GM20000 (cell line): ENCODE measurements around the gene AOPEP.

Source experiments
- DNase-seq: peaks from one replicate; pipeline ENCODE4 v3.0.0; 2012; ENCODE audit warnings: low spot score
- TF ChIP-seq, protein P1 (sequence below): IDR thresholded peaks from 2 replicates; pipeline ENCODE4 v1.5.1; 2012; ENCODE audit warnings: mild to moderate bottlenecking, control low read depth; ENCODE audit errors: extremely low read depth, missing control alignments

The AOPEP gene, protein sequence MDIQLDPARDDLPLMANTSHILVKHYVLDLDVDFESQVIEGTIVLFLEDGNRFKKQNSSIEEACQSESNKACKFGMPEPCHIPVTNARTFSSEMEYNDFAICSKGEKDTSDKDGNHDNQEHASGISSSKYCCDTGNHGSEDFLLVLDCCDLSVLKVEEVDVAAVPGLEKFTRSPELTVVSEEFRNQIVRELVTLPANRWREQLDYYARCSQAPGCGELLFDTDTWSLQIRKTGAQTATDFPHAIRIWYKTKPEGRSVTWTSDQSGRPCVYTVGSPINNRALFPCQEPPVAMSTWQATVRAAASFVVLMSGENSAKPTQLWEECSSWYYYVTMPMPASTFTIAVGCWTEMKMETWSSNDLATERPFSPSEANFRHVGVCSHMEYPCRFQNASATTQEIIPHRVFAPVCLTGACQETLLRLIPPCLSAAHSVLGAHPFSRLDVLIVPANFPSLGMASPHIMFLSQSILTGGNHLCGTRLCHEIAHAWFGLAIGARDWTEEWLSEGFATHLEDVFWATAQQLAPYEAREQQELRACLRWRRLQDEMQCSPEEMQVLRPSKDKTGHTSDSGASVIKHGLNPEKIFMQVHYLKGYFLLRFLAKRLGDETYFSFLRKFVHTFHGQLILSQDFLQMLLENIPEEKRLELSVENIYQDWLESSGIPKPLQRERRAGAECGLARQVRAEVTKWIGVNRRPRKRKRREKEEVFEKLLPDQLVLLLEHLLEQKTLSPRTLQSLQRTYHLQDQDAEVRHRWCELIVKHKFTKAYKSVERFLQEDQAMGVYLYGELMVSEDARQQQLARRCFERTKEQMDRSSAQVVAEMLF

DNA sequence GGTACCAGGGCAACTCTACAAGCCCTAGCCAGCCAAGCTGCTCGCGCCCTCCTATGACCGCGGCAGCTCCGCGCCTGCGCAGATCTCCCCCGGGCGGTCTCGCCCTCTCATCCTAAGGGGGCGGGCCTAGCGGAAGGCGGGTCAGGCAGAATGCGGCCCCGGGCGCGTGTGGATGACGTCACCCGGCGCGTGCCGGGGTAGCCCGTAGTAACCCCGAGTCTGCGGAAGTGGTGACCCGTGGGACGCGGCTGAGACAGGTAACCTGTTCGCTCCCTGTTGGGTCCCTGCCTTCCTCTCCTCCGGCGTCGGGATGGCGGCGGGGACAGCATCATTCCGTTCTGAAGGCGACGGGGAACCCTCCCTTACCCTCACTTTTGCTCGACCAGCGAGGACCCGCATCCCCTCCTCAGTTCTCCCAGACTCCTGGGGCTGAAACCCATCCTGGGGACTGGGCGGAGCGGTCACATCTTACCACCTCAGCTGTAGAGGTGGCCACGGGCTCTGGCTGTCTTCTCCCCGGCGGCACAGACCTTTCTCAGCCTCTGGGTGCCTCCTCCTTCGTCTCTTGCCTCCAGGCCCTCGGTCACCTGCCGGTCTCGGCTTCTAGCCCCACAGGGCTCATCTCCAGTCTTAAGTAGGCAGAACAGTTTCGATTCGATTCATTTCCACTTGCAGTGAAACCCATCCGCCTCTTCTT, at the start of gene AOPEP:
Gene AOPEP, plus strand, starts transcription at position 205 of the 697 bp plus-strand sequence. CDS start 33,085 bp downstream, outside the sequence.
- TF ChIP-seq, protein P1, sequence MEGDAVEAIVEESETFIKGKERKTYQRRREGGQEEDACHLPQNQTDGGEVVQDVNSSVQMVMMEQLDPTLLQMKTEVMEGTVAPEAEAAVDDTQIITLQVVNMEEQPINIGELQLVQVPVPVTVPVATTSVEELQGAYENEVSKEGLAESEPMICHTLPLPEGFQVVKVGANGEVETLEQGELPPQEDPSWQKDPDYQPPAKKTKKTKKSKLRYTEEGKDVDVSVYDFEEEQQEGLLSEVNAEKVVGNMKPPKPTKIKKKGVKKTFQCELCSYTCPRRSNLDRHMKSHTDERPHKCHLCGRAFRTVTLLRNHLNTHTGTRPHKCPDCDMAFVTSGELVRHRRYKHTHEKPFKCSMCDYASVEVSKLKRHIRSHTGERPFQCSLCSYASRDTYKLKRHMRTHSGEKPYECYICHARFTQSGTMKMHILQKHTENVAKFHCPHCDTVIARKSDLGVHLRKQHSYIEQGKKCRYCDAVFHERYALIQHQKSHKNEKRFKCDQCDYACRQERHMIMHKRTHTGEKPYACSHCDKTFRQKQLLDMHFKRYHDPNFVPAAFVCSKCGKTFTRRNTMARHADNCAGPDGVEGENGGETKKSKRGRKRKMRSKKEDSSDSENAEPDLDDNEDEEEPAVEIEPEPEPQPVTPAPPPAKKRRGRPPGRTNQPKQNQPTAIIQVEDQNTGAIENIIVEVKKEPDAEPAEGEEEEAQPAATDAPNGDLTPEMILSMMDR, result no peak
- DNase-seq, result peak; percentile 97

DNA sequence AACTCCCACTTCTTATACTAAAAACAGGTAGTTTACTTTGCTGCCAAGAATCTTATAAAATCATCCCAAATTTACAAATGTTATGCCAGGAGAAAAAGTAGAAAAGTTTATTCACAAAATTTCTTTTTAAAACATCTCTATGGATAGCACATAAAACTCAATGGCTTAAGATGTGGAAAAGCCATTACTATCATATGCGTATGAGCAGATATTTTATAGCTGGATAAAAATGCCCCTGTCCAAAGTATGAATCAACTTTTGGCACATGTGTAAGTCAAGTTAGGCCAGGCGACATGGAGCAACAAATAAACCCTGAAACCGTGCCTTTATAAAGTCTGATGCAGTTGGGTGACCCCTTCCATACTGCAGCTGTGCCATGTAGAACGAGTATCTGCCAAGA, 48.6 kb upstream of the AOPEP start:
- TF ChIP-seq, protein P1, result no peak
- no peak for DNase-seq

DNA sequence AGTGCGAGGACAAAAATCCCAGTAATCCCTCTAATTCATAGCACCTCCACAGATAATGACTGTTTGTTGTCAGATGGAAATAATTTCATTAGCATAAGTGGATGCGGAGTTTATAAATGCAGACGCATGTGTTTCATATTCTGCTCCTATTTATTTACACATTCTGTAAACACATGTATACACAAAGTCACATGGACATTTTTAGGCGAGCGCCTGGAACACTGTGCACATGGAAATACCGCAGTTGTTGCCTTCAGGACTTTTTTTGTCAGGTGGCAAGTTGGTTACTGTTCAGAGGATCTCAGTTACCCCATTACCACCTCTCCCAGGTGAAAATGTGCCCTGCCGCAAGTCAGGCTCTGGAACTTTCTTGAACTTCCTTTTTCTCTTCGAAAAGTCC, 46.9 kb upstream of the AOPEP start:
- TF ChIP-seq, protein P1, result no peak
- no peak for DNase-seq

DNA sequence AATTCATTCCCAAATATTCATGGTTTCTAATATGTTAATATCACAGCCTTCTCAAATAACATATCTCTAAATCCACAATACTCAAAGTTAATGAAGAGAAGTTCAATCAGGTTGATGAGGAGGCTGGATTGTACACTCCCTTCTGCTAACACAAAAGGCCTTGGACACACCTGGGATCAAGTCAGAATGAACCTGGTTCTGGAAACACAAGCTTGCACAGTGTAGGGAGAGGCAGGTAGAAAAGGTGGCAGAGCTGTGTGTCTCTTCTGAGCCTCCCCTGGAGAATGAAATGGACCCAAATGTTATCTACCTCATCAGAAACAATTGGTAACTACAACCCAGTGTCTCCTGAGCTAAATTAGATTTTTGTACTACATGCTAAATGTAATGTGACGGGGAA, 46.5 kb upstream of the AOPEP start:
- DNase-seq, result no peak

DNA sequence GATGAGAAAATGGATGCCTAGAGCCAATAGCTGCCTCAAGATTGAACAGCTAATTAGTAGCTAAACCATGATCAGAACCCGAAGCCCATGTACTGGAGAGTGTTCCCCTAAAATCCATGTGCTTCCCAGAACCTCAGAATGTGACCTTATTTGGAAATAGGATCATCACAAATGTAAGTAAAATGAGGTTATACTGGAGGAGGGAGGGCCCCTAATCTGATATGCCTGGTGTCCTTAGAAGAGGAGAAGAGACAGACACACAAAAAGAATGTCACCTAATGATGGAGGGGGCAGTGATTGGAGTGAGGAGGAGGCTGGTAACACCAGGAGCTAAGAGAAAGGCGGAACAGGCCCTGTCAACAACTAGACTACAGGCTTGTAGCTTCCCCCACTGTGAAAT, 45.9 kb upstream of the AOPEP start:
- TF ChIP-seq, protein P1, result no peak
- DNase-seq, result no peak

More for the DNA sequence above, 46.5 kb upstream of the AOPEP start:
- TF ChIP-seq, protein P1, result no peak

DNA sequence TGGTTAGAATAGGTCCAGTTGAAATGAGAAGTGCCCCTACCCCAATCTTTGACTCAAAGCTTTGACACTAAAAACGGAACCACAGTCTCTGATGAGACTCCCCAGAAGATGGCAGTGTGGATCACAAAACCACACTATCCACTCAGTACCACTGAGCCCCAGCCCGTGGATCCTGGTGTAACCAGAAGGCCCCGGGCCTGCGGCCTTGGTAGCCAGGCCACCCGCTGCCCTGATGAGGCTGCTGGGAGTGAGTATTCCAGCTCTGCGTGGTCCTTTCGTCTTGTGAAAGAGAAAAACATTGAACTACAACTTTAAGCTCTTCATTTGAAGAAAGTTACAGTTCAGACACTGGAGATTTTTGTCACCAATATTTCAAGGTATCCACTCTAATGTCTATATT, 45.0 kb upstream of the AOPEP start:
- TF ChIP-seq, protein P1, result peak; percentile 55
- peak; percentile 73 for DNase-seq
